Gastroesophageal sphincter (tissue), 3 donors: ENCODE measurements around the gene CDC42EP4.

ENCODE experiments used
- EP300 ChIP-seq: sonication (generic); formaldehyde crosslinking; IDR thresholded peaks from one replicate; pipeline ENCODE4 v1.6.1; 2017; ENCODE audit warnings: antibody characterized with exemption, mild to moderate bottlenecking
- POLR2A ChIP-seq, 2 donors: fragments of 450-650 bp; IDR thresholded peaks; one replicate each; pipeline ENCODE4 v1.6.1; 2017; ENCODE audit warnings: antibody characterized with exemption in 2 of 2, mild to moderate bottlenecking in 2 of 2, moderate library complexity in 1 of 2
- POLR2AphosphoS5 ChIP-seq: sonication (generic); formaldehyde crosslinking; IDR thresholded peaks from one replicate; pipeline ENCODE4 v1.6.1; 2017; ENCODE audit warnings: antibody characterized with exemption
- TF ChIP-seq, protein P1 (sequence below), 4 experiments: fragments of 200-600 bp in 2 of 4; fragments of 450-650 bp in 2 of 4; sonication (generic) in 1 of 4; IDR thresholded peaks; one replicate each; pipeline ENCODE4 v1.5.1; 2017 to 2019; ENCODE audit warnings: antibody characterized with exemption in 4 of 4, mild to moderate bottlenecking in 2 of 4, moderate library complexity in 2 of 4

GRCh38 chr17:73289549-73290254, 22.1 kb downstream of the CDC42EP4 start:
- TF ChIP-seq POLR2A (IDR thresholded peaks at IDR 0.05), result no peak
- TF ChIP-seq, protein P1, sequence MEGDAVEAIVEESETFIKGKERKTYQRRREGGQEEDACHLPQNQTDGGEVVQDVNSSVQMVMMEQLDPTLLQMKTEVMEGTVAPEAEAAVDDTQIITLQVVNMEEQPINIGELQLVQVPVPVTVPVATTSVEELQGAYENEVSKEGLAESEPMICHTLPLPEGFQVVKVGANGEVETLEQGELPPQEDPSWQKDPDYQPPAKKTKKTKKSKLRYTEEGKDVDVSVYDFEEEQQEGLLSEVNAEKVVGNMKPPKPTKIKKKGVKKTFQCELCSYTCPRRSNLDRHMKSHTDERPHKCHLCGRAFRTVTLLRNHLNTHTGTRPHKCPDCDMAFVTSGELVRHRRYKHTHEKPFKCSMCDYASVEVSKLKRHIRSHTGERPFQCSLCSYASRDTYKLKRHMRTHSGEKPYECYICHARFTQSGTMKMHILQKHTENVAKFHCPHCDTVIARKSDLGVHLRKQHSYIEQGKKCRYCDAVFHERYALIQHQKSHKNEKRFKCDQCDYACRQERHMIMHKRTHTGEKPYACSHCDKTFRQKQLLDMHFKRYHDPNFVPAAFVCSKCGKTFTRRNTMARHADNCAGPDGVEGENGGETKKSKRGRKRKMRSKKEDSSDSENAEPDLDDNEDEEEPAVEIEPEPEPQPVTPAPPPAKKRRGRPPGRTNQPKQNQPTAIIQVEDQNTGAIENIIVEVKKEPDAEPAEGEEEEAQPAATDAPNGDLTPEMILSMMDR (IDR thresholded peaks at IDR 0.05), result no peak
- TF ChIP-seq POLR2AphosphoS5, result no peak
- no peak for TF ChIP-seq EP300
